NCI-H1105 (cell line): ENCODE results near the gene CACNA1D.

ENCODE experiments used
- DNase-seq: peaks from one replicate; lab custom pipeline; 2025; lab: John Stamatoyannopoulos, UW

CACNA1D gene

GRCh38 chr3:53787016-53787415 is 292.6 kb downstream of the CACNA1D start:
- DNase-seq: no peak

DNA sequence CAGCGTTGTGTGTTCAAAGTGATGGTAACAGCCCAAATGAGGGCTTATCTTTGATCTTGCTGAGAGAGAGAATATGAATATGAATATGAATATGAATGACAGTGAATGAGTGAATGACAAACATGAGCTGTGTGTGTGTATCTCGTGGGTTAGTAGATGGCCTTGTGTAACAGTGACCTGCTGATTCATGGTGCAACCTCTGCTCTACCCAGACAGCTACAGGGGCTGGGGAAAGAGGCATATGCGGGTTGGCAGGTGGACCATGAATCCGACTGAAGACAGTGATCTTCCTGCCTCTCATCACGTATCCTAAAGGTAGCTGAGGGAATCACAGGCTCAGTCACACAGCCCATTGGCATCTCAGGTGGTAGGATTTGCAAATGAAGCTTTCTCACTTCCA is 293.6 kb downstream of the CACNA1D start:
- no peak for DNase-seq

DNA sequence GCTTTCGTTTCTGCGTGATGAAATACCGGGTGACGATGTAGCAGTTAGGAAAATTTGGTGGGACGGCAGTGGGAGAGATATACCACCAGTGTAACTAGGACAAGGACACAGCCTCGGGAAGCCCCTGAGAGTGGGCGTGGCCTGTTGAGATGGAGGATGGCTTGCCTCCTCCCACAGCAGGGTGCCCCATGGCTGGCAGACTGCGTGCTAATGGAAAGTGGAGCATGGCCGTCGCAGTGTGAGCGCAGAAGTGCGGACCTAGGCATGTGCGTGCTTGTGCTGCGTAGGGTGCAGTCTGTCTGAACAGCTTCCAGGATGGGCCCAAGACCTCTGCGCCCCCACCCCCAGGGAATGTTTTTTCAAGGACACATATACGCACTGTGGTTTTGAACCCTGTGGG is 295.0 kb downstream of the CACNA1D start:
- no peak for DNase-seq

DNA sequence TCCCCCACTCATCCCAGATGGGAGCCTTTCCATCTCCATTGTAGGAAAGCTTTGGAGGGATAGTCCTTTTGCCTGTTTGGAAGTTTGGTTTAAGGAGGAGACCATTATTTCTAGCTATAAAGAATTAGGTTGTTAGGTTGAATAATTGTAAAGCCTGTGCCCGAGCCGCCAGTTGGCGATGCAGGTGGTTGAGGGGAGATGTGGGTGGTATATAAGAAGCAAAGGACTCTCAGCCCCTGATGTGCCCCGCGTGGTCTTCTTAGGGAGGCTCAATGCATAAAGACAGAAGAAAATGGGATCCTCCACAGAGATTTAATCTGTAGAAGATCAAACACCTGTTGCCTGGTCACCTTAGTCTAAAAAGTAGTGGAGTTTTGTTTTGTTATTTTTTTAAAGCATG is 296.1 kb downstream of the CACNA1D start:
- no peak for DNase-seq

- DNase-seq: no peak
Measured at GRCh38 chr3:53791317-53791716, 296.9 kb downstream of the CACNA1D start.

- DNase-seq: no peak
Measured at GRCh38 chr3:53792866-53793265, 298.5 kb downstream of the CACNA1D start.

GRCh38 chr3:53794597-53794996 is 300.2 kb downstream of the CACNA1D start:
- no peak for DNase-seq

DNA sequence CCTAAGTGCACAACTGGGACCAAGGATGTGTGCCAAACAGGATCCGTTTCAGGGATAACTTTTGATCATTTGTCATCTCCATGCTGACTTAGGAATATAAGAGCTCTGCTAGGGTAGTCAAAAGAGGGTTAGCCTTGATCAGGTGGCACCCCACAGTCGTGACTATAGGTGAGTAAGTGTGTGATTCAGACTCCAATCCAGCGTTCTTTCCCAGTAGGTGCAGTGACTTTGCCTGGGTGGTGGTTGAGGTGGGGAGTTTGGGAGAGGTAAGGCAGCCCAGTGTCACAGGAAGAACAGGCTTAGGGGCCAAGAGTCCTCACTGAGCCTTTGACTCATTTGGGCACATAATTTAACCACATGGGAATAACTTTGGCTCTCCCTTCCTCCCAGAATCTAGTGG is 300.8 kb downstream of the CACNA1D start:
- no peak for DNase-seq

DNA sequence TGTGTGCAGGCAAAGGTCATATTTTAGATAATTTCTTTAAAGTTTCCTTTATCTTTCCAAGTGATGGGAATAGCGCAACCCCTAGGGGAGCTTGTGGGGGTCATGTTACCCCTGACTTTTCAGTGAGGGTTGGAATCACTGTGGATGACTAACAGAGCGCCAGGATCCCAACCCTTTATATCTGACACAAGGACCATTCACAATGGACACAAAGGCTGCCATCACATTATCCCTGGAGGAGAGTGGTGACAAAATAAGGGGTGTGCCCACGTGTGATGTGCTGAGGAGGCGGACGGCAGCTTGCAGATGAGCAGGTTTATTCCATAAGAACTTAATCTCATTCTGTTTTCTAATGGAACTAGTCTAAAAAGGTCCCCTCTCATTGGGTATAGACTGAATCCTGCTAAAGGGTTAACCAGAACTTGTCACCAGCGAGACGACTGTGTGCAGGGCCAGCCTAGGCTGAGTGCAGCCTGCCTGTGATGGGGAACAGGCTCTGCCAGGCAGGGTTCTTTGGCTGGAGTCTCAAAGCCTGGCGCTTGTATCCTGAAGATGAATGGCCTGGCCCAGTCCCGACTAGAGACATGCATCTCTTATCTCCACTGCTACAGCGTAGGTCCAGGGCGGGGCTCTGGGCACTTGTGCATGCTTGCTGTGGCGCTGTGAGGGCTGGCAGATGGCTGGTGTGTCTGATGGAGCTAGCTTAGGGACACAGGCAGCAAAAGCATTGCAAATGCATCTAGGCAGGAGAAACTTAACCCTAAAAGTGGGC is 301.6 kb downstream of the CACNA1D start:
- DNase-seq: no peak

DNA sequence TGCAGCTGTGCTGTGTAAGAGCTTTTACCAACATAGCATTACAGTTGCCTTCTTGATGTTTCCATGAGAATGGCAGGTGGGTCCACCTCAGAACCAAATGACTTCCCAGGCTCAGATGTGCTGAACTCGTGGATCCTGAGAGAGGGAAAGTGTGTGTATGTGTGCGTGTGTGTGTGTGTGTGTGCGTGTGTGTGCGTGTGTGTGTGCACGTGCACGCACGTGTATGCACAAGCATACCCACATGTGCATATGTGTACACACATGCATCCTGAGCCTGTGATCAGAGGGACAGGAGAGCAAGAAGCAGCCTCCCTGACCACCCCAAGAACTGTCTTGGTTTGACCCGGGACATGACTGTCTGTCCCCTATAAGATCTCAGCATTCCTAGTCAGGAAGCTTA is 303.7 kb downstream of the CACNA1D start:
- no peak for DNase-seq

GRCh38 chr3:53799338-53799865 is 305.0 kb downstream of the CACNA1D start:
- no peak for DNase-seq

DNA sequence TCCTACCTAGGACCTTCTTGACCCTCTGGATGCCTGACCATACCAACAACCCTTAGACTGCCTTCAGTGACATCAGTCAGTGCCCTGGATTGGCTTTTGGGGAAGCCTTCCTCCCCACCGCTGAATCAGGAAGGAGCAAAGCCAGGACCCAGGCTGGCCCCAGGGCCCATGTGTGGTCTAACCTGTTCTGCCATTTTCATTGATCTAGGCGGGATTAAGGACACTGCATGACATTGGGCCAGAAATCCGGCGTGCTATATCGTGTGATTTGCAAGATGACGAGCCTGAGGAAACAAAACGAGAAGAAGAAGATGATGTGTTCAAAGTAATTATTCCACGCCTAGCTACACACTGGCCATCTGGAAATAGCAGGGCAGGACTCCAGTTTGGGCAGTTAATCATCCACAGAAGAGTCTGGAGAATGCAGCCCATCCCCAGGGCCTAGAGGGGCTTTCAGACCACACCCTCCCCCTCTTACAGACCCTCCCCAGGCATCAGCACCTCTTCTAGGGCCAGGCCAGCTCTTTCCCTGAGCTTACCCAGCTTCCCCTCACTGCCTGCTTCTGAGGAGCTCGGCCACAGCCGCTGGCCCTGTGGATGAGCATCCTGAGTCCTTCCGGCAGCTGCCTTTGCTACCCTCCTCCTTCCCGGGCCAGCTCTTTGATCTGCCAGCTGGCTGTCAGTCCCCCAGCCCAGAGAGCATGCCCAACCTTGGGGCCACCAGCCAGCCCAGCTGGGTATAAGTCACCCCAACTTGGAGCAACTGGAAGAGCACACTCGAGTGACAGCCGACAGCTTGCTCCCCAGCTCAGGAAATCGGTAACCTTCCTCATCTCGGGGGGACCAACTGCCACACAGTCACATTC is 305.9 kb downstream of the CACNA1D start:
- no peak for DNase-seq

- DNase-seq: no peak
Measured at GRCh38 chr3:53801319-53801718, 306.9 kb downstream of the CACNA1D start.

DNA sequence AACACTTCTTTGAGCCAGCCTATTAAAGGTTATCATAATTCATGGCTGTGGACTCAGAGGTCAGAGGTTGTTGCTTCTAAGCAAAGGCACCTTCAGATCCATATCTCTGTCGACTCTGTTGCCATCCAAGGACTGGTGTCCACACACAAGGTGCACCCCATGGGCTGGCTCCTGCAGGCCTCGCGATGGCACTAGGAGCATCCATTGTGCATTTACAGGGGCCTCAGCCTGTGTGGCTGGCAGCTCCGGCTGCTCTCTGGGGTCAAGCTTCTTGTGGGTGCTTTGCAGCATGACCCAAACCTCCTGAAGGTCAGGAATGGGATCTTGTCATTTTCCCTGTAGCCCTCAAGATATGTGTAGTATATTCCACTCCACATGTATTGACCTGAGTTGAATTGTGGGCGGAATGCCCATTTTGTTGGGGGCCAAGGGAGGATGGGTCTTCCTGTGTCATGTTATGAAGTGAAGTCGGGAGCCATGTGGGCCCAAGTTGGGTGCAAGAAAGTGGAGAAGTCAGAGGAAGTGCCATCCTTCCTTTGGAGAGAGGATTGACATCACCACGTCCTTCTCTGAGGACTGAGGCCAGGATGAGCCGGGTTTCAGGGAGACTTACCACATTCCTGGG is 308.0 kb downstream of the CACNA1D start:
- no peak for DNase-seq

DNA sequence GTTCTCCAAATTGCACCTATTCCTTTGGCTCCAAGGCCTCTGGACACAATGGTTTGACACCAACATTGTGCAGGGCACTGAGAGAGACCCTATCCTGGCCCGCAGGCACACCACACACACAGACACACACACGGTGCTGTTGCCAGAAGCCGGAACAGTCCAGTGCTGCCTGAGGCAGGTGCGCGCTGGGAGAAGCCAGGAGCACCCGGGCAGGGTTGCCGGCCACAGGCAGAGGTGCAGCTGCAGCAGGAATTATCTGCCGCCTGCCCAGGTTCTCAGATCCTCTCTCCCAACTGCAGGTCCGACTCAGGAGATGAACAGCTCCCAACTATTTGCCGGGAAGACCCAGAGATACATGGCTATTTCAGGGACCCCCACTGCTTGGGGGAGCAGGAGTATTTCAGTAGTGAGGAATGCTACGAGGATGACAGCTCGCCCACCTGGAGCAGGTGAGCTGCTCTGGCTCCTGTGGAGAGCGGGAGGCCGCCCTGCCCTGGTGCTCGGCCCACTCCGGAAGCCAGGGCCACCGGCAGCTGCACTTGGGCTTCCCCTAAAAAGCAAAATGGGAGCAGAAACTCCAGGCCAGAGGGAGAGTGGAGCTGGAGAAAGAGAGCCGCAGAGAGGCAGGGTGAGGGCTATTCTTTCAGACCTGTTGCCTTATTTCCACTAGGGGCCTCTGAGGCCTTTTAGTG is 308.9 kb downstream of the CACNA1D start:
- DNase-seq: no peak

- no peak for DNase-seq
Measured at GRCh38 chr3:53803816-53804695, 309.6 kb downstream of the CACNA1D start.

DNA sequence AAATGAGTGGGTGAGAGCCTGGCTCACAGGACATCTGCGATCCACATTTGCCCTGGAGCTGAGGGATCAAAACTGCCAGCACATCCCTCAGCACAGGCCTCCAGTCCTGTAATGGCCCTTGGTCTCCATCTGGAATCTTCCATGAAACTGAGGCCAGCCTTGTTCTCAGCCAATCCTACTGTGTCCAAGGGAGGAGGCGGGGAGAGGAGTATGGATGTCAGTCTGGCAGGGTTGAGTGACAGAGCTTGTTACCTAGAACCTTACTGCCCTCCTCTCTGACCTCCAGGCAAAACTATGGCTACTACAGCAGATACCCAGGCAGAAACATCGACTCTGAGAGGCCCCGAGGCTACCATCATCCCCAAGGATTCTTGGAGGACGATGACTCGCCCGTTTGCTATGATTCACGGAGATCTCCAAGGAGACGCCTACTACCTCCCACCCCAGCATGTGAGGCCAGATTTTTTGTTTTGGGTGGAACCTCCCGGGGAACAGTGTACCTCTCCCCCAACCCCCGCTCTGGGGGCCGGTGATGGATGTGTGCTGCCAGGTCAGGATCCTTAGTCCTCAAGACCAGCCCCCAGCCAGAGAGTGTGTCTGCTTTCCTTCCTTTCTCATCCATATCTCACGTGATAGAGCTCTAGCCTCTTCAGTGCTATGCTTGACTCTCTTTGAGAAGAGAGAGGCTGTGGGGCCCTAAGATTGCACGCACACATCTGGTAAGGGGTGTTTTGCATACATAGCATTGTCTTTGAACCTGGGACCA is 310.5 kb downstream of the CACNA1D start:
- DNase-seq: no peak

DNA sequence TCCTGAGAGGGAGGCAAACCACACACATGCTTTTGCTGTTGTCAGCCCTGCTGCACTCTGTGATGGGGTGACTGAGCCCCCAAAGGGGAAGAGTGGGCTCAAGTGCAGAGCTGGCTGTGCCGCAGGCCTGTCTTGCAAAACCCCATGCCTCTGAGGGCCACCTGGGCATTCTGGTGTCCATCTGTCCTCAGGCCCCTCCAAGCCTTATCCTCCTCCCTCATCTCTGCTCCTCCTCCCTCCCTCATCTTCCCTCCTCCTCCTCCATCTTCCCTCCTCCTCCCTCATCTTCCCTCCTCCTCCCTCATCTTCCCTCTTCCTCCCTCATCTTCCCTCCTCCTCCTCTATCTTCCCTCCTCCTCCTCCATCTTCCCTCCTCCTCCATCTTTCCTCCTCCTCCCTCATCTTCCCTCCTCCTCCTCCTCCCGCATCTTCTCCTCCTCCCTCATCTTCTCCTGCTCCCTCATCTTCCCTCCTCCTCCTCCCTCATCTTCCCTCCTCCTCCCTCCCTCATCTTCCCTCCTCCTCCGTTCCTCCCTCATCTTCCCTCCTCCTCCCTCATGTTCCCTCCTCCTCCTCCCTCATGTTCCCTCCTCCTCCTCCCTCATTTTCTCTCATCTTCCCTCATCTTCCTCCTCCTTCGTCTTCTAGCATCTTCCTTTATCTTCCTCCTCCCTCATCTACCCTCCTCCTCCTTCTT is 311.2 kb downstream of the CACNA1D start:
- no peak for DNase-seq
